PC-9 (cell line): ENCODE results near the gene ITGB7. TPM values are rescaled to one million over a fixed set of nuclear protein-coding genes. Genes with fewer than 3 reads are reported as not detected.
A peak's percentile ranks its signal among the peaks of the same experiment; 100 is the strongest.

Experiments used
- BruUV-seq: library from RNA; stranded (reverse); fragments of 400-500 nt; replicated peaks from 2 replicates; lab custom pipeline; 2021; lab: Mats Ljungman, UMichigan
- CTCF ChIA-PET: fragments of 300-600 bp; sonication (Branson Sonifier 250); formaldehyde crosslinking; loops from one replicate; lab custom pipeline; 2022; ENCODE audit warnings: antibody characterized with exemption; lab: Charles Lee
- POLR2A ChIA-PET: fragments of 300-600 bp; sonication (Branson Sonifier 250); formaldehyde crosslinking; loops from one replicate; lab custom pipeline; 2022; ENCODE audit warnings: antibody characterized with exemption; ENCODE audit not compliant: unreplicated experiment; lab: Charles Lee
- DNase-seq, 2 experiments: peaks; one replicate each; pipeline versions ENCODE4 v3.0.0 to v3.0.0-alpha.2; 2015 to 2022; ENCODE audit warnings: mixed read lengths in 1 of 2
- H2AFZ ChIP-seq: fragments of 200-600 bp; sonication (generic); 2 replicates; pipeline ENCODE4 v1.8.1; 2017; ENCODE audit warnings: antibody characterized with exemption
- H3F3A ChIP-seq: fragments of 200-600 bp; sonication (generic); 2 replicates; pipeline ENCODE4 v1.8.1; 2017; ENCODE audit warnings: antibody characterized with exemption, mild to moderate bottlenecking, low read depth; ENCODE audit not compliant: insufficient read depth
- H3K27ac ChIP-seq: fragments of 200-600 bp; sonication (generic); 2 replicates; pipeline ENCODE4 v1.6.1; 2016; ENCODE audit warnings: mixed run types
- H3K27me3 ChIP-seq: fragments of 200-600 bp; sonication (generic); 2 replicates; pipeline ENCODE4 v1.6.1; 2016; ENCODE audit warnings: low read depth, mixed run types; ENCODE audit not compliant: insufficient read depth
- H3K36me3 ChIP-seq: fragments of 200-600 bp; sonication (generic); 2 replicates; pipeline ENCODE4 v1.6.1; 2016; ENCODE audit warnings: low read depth, mixed run types
- H3K4me1 ChIP-seq: fragments of 200-600 bp; sonication (generic); replicated peaks from 2 replicates; pipeline ENCODE4 v1.6.1; 2016; ENCODE audit warnings: mixed run types; ENCODE audit not compliant: insufficient read depth
- H3K4me2 ChIP-seq: fragments of 200-600 bp; sonication (generic); 2 replicates; pipeline ENCODE4 v1.6.1; 2017; ENCODE audit warnings: mixed run types
- H3K4me3 ChIP-seq: fragments of 200-600 bp; sonication (generic); 2 replicates; pipeline ENCODE4 v1.6.1; 2016; ENCODE audit warnings: mixed run types
- H3K79me2 ChIP-seq: fragments of 200-600 bp; sonication (generic); 2 replicates; pipeline ENCODE4 v1.6.1; 2017; ENCODE audit warnings: low read depth, mixed run types
- H3K9me2 ChIP-seq: fragments of 200-600 bp; sonication (generic); 2 replicates; pipeline ENCODE4 v1.8.1; 2017; ENCODE audit warnings: mild to moderate bottlenecking; ENCODE audit not compliant: insufficient read depth
- H3K9me3 ChIP-seq: fragments of 200-600 bp; sonication (generic); 2 replicates; pipeline ENCODE4 v1.8.1; 2016; ENCODE audit warnings: low read depth; ENCODE audit not compliant: insufficient read depth
- H4K20me1 ChIP-seq: fragments of 200-600 bp; sonication (generic); 2 replicates; pipeline ENCODE4 v1.8.1; 2017; ENCODE audit not compliant: insufficient read depth
- CTCF ChIP-seq: fragments of 200-600 bp; sonication (generic); conservative IDR thresholded peaks from 2 replicates; pipeline ENCODE4 v1.6.1; 2017; ENCODE audit warnings: mixed run types, antibody characterized with exemption, mild to moderate bottlenecking, moderate library complexity
- EZH2 ChIP-seq: fragments of 200-600 bp; sonication (generic); IDR thresholded peaks from 2 replicates; pipeline ENCODE4 v1.8.0; 2017; ENCODE audit warnings: antibody characterized with exemption, low read depth
- intact Hi-C: fragments of 100-400 bp; cut with micrococcal nuclease; formaldehyde crosslinking; loops from one replicate; pipeline ENCODE4 v1.10.0; 2022; ENCODE audit not compliant: unreplicated experiment
- total RNA-seq: library from RNA; stranded (reverse); gene quantifications from 2 replicates; pipeline ENCODE4 v1.2.3, GENCODE V29; 2021

The ITGB7 gene
- total RNA-seq, 1 experiment from 2014 or later = 3.3 TPM

DNA sequence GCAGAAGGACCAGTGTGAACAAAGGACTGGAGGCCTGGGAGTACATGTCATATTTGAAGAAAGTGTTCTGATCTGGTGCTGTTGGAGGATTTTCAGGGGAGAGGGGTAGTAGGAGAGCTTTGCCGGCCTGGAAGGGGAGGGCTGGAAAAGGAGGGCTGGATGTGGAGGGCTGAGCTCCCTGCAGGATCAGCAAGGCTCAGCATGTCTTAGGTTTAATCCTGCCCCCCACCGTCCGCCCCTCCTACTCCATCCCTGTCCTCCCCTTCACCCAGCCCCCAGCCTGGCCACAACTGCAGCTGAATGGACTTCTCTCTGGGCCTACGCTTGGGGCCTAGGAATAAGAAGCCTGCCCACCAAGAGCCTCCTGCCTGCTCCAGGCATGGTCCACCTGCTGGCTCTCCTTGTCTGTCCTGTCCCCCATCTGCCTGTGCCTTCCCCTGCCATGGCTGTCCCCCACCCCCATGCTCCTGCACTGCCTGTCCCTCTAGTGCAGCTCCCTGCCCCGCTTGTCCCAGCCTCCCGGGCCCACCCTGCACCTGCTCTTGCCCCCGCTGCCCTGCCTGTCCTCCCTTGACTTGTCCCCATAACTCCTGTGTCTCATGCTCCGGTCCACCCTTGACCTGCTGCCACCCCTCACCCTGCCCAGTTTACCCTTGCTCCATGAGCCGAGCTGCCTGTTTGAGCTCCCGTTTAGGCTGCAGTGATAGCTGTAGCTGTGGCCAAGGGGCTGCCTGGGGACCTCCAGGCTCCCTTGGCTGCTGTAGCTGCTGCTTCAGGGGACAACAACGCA is 34.8 kb upstream of the ITGB7 start:
- ChIA-PET CTCF (no interaction called here), POLR2A (interaction anchor here (0.6 kb wide), 1 partner anchor 259 kb away, joined by 6 read pairs; the partner anchor contains the start of gene TARBP2)
- TF ChIP-seq EZH2 = no peak
- no peak for TF ChIP-seq CTCF
- H3K4me2 ChIP-seq = no peak overlapping the region
- H3K27ac ChIP-seq = no peak overlapping the region
- no peaks in the 10 kb centered on the region for H3K9me2 ChIP-seq
- no peaks in the 10 kb centered on the region for H3K9me3 ChIP-seq
- no peak for DNase-seq
- no peaks in the 10 kb centered on the region for H3K27me3 ChIP-seq
- no peaks in the 10 kb centered on the region for H3K36me3 ChIP-seq
- no TSS peak for BruUV-seq
- intact Hi-C loops = no loop called here
- H3F3A ChIP-seq = no peaks in the 10 kb centered on the region
- H3K4me1 ChIP-seq = peaks cover 5% of the 10 kb centered on the region; the same call in 1 of the 2 replicates
- H2AFZ ChIP-seq = no peak overlapping the region
- no peak overlapping the region for H3K4me3 ChIP-seq
- H4K20me1 ChIP-seq = no peaks in the 10 kb centered on the region
- H3K79me2 ChIP-seq = no peaks in the 10 kb centered on the region

DNA sequence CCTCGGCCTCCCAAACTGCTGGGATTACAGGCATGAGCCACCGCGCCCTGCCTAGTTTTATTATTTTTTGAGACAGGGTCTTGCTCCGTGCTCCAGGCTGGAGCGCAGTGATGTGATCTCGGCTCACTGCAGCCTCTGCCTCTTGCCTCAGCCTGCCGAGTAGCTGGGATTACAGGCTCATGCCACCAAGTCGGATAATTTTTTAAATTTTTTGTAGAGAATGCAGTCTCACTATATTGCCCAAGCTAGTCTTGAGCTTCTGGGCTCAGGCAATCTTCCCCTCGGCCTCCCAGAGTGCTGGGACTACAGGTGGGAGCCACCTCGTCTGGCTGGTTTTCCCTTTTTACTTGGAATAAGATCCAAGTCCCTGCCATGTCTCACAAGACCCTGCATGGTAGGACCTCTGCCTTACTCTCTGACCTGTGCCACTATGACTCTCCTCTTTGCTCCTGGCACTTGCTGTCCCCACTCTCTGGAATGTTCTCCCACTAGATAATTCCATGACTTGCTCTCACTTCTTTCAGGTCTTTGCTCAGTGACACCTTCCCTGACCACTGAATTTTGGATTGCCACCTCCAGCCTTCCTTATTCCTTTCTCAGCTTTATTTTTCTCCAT is 32.7 kb upstream of the ITGB7 start:
- no TSS peak for BruUV-seq
- no peaks in the 10 kb centered on the region for H3K79me2 ChIP-seq
- intact Hi-C loops = no loop called here
- no peaks in the 10 kb centered on the region for H3F3A ChIP-seq
- H3K27me3 ChIP-seq = no peaks in the 10 kb centered on the region
- H3K4me2 ChIP-seq = no peak overlapping the region
- no peak for DNase-seq
- H3K4me3 ChIP-seq = no peak overlapping the region
- H3K9me2 ChIP-seq = no peaks in the 10 kb centered on the region
- TF ChIP-seq CTCF (no peak), EZH2 (no peak)
- no peak overlapping the region for H3K27ac ChIP-seq
- ChIA-PET CTCF (no interaction called here), POLR2A (no interaction called here)
- H3K4me1 ChIP-seq = peaks cover 11% of the 10 kb centered on the region
- H3K36me3 ChIP-seq = no peaks in the 10 kb centered on the region
- H3K9me3 ChIP-seq = no peaks in the 10 kb centered on the region
- no peaks in the 10 kb centered on the region for H4K20me1 ChIP-seq
- H2AFZ ChIP-seq = no peak overlapping the region

GRCh38 chr12:53236443-53237111 is 29.5 kb upstream of the ITGB7 start:
- intact Hi-C loops = no loop called here
- no TSS peak for BruUV-seq
- Histone ChIP-seq H4K20me1 (no peaks in the 10 kb centered on the region), H3K4me3 (no peak overlapping the region), H3K9me3 (no peaks in the 10 kb centered on the region), H3F3A (peaks cover 21% of the 10 kb centered on the region), H3K4me2 (0 out of 2 replicates have a peak overlapping the region, but pooled peaks have one; percentile 13), H3K9me2 (no peaks in the 10 kb centered on the region), H2AFZ (no peak overlapping the region), H3K27ac (no peak overlapping the region), H3K4me1 (peaks cover 36% of the 10 kb centered on the region), H3K27me3 (no peaks in the 10 kb centered on the region), H3K36me3 (no peaks in the 10 kb centered on the region), H3K79me2 (peaks cover 2% of the 10 kb centered on the region)
- POLR2A ChIA-PET = interaction anchor here (0.6 kb wide), 2 partner anchors 16 to 45 kb away, joined by 5 read pairs; no protein-coding TSS in a partner anchor
- DNase-seq = no peak
- CTCF ChIA-PET = no interaction called here
- TF ChIP-seq CTCF = no peak
- no peak for TF ChIP-seq EZH2
